IMR-90 (cell line): Measurements from ENCODE around the gene ANKH. TPM values are rescaled to one million over a fixed set of nuclear protein-coding genes. Genes with fewer than 3 reads are reported as not detected.

ENCODE experiments used
- ATAC-seq: fragments of 200-7000 bp; cut with Tn5 transposase; 2 replicates; pipeline ENCODE4 v1.9.1; 2020; ENCODE audit warnings: low read depth, mild to moderate bottlenecking, moderate library complexity
- BruUV-seq: library from RNA; stranded (reverse); fragments of 400-500 nt; replicated peaks from 2 replicates; lab custom pipeline; 2021; lab: Mats Ljungman, UMichigan
- CTCF ChIA-PET: fragments of 300-600 bp; formaldehyde crosslinking; extraction: SDS; loops from one replicate; lab custom pipeline; 2021; ENCODE audit warnings: antibody characterized with exemption; lab: Yijun Ruan, JAX
- POLR2A ChIA-PET: fragments of 300-600 bp; sonication (Branson Sonifier 250); formaldehyde crosslinking; loops from one replicate; lab custom pipeline; 2022; ENCODE audit warnings: antibody characterized with exemption; ENCODE audit not compliant: unreplicated experiment; lab: Charles Lee
- DNase-seq: peaks from one replicate; pipeline ENCODE4 v3.0.0; 2013
- H2AFZ ChIP-seq: replicated peaks from 2 replicates; pipeline ENCODE3; 2013; ENCODE audit warnings: low read length, mild to moderate bottlenecking; ENCODE audit not compliant: poor library complexity
- H2AK5ac ChIP-seq: 2 replicates; pipeline ENCODE4 v1.6.1; 2013; ENCODE audit warnings: low read depth, low read length, inconsistent platforms
- H2AK9ac ChIP-seq: replicated peaks from 2 replicates; pipeline ENCODE3; 2013; ENCODE audit warnings: mild to moderate bottlenecking, low read depth, low read length, moderate library complexity; ENCODE audit not compliant: poor library complexity
- H2BK120ac ChIP-seq: 2 replicates; pipeline ENCODE4 v1.6.1; 2013; ENCODE audit warnings: low read depth, low read length, inconsistent platforms
- H2BK15ac ChIP-seq: 3 replicates; pipeline ENCODE4 v1.6.1; 2013; ENCODE audit warnings: low read depth, low read length, inconsistent platforms
- H2BK20ac ChIP-seq: 2 replicates; pipeline ENCODE4 v1.6.1; 2013; ENCODE audit warnings: low read depth, mild to moderate bottlenecking, inconsistent platforms, low read length, moderate library complexity
- H2BK5ac ChIP-seq: 2 replicates; pipeline ENCODE4 v1.6.1; 2013; ENCODE audit warnings: mild to moderate bottlenecking, low read depth, low read length, inconsistent platforms; ENCODE audit not compliant: poor library complexity, severe bottlenecking
- H3K14ac ChIP-seq: replicated peaks from 2 replicates; pipeline ENCODE4 v1.6.1; 2013; ENCODE audit warnings: low read depth, low read length, inconsistent platforms
- H3K18ac ChIP-seq: 2 replicates; pipeline ENCODE4 v1.6.1; 2013; ENCODE audit warnings: low read depth, low read length, control low read depth
- H3K23ac ChIP-seq: 2 replicates; pipeline ENCODE4 v1.6.1; 2013; ENCODE audit warnings: low read depth, low read length, inconsistent platforms
- H3K27ac ChIP-seq: 2 replicates; pipeline ENCODE4 v1.5.1; 2013; ENCODE audit warnings: mild to moderate bottlenecking, control low read depth, low read length; ENCODE audit not compliant: insufficient read depth
- H3K27me3 ChIP-seq: 2 replicates; pipeline ENCODE4 v1.6.1; 2013; ENCODE audit warnings: low read length; ENCODE audit not compliant: control insufficient read depth, insufficient read depth
- H3K36me3 ChIP-seq: 2 replicates; pipeline ENCODE4 v1.6.1; 2013; ENCODE audit warnings: low read length, mixed read lengths; ENCODE audit not compliant: control insufficient read depth, insufficient read depth
- H3K4ac ChIP-seq: 2 replicates; pipeline ENCODE4 v1.6.1; 2013; ENCODE audit warnings: low read depth, low read length, inconsistent platforms
- H3K4me1 ChIP-seq: 2 replicates; pipeline ENCODE4 v1.6.1; 2013; ENCODE audit warnings: low read length, mixed read lengths; ENCODE audit not compliant: control insufficient read depth, insufficient read depth
- H3K4me2 ChIP-seq: 2 replicates; pipeline ENCODE4 v1.6.1; 2013; ENCODE audit warnings: low read depth, mild to moderate bottlenecking, control low read depth, low read length, moderate library complexity
- H3K4me3 ChIP-seq: 2 replicates; pipeline ENCODE4 v1.5.1; 2013; ENCODE audit warnings: low read depth, mild to moderate bottlenecking, control low read depth, low read length, moderate library complexity; ENCODE audit not compliant: insufficient read depth
- H3K56ac ChIP-seq: 2 replicates; pipeline ENCODE4 v1.6.1; 2013; ENCODE audit warnings: low read length, inconsistent platforms; ENCODE audit not compliant: insufficient read depth; ENCODE audit errors: extremely low read depth
- H3K79me1 ChIP-seq, 2 experiments: 2 replicates each; pipeline ENCODE4 v1.6.1; 2013; ENCODE audit warnings: low read length in 2 of 2, inconsistent platforms in 1 of 2, low read depth in 1 of 2
- H3K9ac ChIP-seq: 2 replicates; pipeline ENCODE4 v1.6.1; 2013; ENCODE audit warnings: low read depth, low read length, control low read depth
- H3K9me1 ChIP-seq: 2 replicates; pipeline ENCODE4 v1.6.1; 2013; ENCODE audit warnings: low read length, inconsistent platforms; ENCODE audit not compliant: insufficient read depth
- H3K9me3 ChIP-seq: 2 replicates; pipeline ENCODE4 v1.6.1; 2013; ENCODE audit warnings: low read length; ENCODE audit not compliant: control insufficient read depth, insufficient read depth
- H4K20me1 ChIP-seq: 2 replicates; pipeline ENCODE4 v1.6.1; 2013; ENCODE audit warnings: low read length, inconsistent platforms; ENCODE audit not compliant: insufficient read depth
- H4K5ac ChIP-seq: 2 replicates; pipeline ENCODE4 v1.6.1; 2013; ENCODE audit warnings: mild to moderate bottlenecking, low read depth, low read length, control low read depth
- H4K8ac ChIP-seq, 2 experiments: 2 replicates each; pipeline ENCODE4 v1.6.1; 2013; ENCODE audit warnings: low read depth in 2 of 2, low read length in 2 of 2, control low read depth in 1 of 2, inconsistent platforms in 1 of 2
- H4K91ac ChIP-seq: 2 replicates; pipeline ENCODE4 v1.6.1; 2013; ENCODE audit warnings: low read depth, low read length, inconsistent platforms; ENCODE audit not compliant: insufficient read depth
- POLR2A ChIP-seq: IDR thresholded peaks from 2 replicates; pipeline ENCODE4 v1.6.1; 2012; ENCODE audit warnings: mild to moderate bottlenecking, low read depth, low read length
- WGBS, 2 experiments: methylation state at CpG; one replicate each; pipeline versions ENCODE4 v1.1.5 to v1.1.7; 2013; ENCODE audit warnings: missing lambda C conversion rate in 2 of 2; ENCODE audit not compliant: insufficient read length in 1 of 2; ENCODE audit errors: extremely low coverage in 2 of 2; 5-methylcytosine and 5-hydroxymethylcytosine counted together
- dilution Hi-C: fragments of 300-500 bp; cut with HindIII; formaldehyde crosslinking; loops from one replicate; pipeline ENCODE4 v1.14.3; 2018; ENCODE audit warnings: low sequenced_read_pairs; ENCODE audit not compliant: unreplicated experiment
- in situ Hi-C: fragments of 300-500 bp; cut with MboI; formaldehyde crosslinking; loops from 3 replicates; pipeline ENCODE4 v1.14.3; 2019; ENCODE audit warnings: low sequenced_read_pairs, inconsistent platforms, mixed read lengths
- intact Hi-C: fragments of 100-400 bp; cut with micrococcal nuclease; formaldehyde crosslinking; loops from 2 replicates; pipeline ENCODE4 v1.10.0; 2022
- polyA plus RNA-seq, 3 experiments: library from polyadenylated mRNA; depleted of rRNA; stranded (reverse); fragments of >200 nt; gene quantifications; 2 replicates each; pipeline ENCODE4 v1.2.3, GENCODE V29; 2012; ENCODE audit warnings: low replicate concordance in 1 of 3
- total RNA-seq: library from RNA; depleted of rRNA; stranded (reverse); fragments of >200 nt; gene quantifications from 2 replicates; pipeline ENCODE4 v1.2.3, GENCODE V29; 2012
- TF ChIP-seq, protein P1 (sequence below): fragments of 150-350 bp; IDR thresholded peaks from 2 replicates; pipeline ENCODE4 v1.6.1; 2017; ENCODE audit warnings: mild to moderate bottlenecking, antibody characterized with exemption, low read length, low read depth

ANKH gene
- total and polyA plus RNA-seq, 2 of the 4 experiments (the other 2 are of a cell fraction): 5.2 to 17.2 TPM

DNA sequence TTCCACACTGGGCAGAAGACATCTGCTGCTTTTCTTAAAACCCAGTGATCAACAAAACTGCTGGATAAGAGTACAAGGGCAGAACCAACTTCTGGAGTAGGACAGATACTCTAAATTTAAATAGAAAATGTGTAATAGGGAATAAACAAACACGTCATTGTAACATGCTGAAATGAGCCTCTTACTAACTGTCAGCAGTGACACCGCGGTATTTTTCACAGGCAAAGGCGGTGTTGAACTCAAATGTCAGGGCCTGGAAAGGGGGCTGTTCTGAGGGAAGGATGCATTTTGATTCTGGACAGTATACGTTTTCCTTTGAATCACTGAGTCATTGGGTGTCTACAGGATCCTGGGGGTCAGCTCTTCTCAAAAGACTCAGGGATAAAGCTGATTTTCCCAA lies 133.5 kb downstream of the ANKH start:
- ATAC-seq: no peak
- BruUV-seq: no TSS peak
- Histone ChIP-seq H3K9ac (no peak overlapping the region), H3K56ac (no peak overlapping the region), H2BK5ac (no peak overlapping the region), H2BK20ac (no peak overlapping the region; the same call in 1 of the 2 replicates), H2BK120ac (no peak overlapping the region), H3K9me1 (0 out of 2 replicates have a peak, but pooled peaks cover 6% of the 10 kb centered on the region), H3K79me1 (no peaks in the 10 kb centered on the region), H2AK5ac (no peak overlapping the region), H3K4me1 (peaks cover 5% of the 10 kb centered on the region), H3K4ac (no peak overlapping the region), H3K9me3 (no peaks in the 10 kb centered on the region), H3K4me3 (no peak overlapping the region), H3K4me2 (no peak overlapping the region), H3K36me3 (no peaks in the 10 kb centered on the region; the same call in 1 of the 2 replicates), H4K5ac (no peak overlapping the region), H3K27me3 (no peaks in the 10 kb centered on the region), H3K14ac (0 out of 2 replicates have a peak overlapping the region, but pooled peaks have one; percentile 41), H4K20me1 (no peaks in the 10 kb centered on the region), H2AK9ac (no peak overlapping the region), H3K27ac (no peak overlapping the region), H4K8ac (no peak overlapping the region), H2BK15ac (no peak overlapping the region; the same call in 2 of the 3 replicates), H2AFZ (no peak overlapping the region), H3K23ac (no peak overlapping the region), H3K18ac (no peak overlapping the region), H4K91ac (no peak overlapping the region)
- ChIA-PET POLR2A (no interaction called here), CTCF (no interaction called here)
- 90% methylated on average over 5 of the region's 5 CpGs; no CpG with 5 or more reads in 1 of the 2 experiments for WGBS, 2 experiments
- no peak for DNase-seq
- dilution Hi-C loops (no loop called here), in situ Hi-C loops (no loop called here), intact Hi-C loops (no loop called here)
- no peak for TF ChIP-seq POLR2A
- TF ChIP-seq, protein P1, sequence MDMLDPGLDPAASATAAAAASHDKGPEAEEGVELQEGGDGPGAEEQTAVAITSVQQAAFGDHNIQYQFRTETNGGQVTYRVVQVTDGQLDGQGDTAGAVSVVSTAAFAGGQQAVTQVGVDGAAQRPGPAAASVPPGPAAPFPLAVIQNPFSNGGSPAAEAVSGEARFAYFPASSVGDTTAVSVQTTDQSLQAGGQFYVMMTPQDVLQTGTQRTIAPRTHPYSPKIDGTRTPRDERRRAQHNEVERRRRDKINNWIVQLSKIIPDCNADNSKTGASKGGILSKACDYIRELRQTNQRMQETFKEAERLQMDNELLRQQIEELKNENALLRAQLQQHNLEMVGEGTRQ: no peak
